RWPE2 (cell line): ENCODE results near the gene BMP7.

Experiments used
- ATAC-seq: fragments of 200-7000 bp; cut with Tn5 transposase; 3 replicates; pipeline ENCODE4 v1.9.1; 2021; ENCODE audit warnings: low read depth
- DNase-seq: peaks from one replicate; pipeline ENCODE4 v3.0.0-alpha.2; 2020; ENCODE audit warnings: low spot score
- H3K27ac ChIP-seq: fragments of 450-650 bp; 2 replicates; pipeline ENCODE4 v1.5.1; 2017; ENCODE audit warnings: mild to moderate bottlenecking; ENCODE audit not compliant: poor library complexity, severe bottlenecking
- H3K27me3 ChIP-seq: fragments of 250-450 bp; sonication (Bioruptor Pico); 2 replicates; pipeline ENCODE4 v1.5.1; 2021; ENCODE audit warnings: mild to moderate bottlenecking, moderate library complexity; ENCODE audit not compliant: insufficient read depth, poor library complexity, severe bottlenecking
- H3K36me3 ChIP-seq: fragments of 250-450 bp; sonication (Bioruptor Pico); 2 replicates; pipeline ENCODE4 v1.5.1; 2020; ENCODE audit warnings: low read depth, mild to moderate bottlenecking, moderate library complexity
- H3K4me1 ChIP-seq: fragments of 250-450 bp; sonication (Bioruptor Pico); 2 replicates; pipeline ENCODE4 v1.5.1; 2021; ENCODE audit warnings: mild to moderate bottlenecking, moderate library complexity; ENCODE audit not compliant: insufficient read depth, poor library complexity, severe bottlenecking
- H3K4me3 ChIP-seq: fragments of 250-450 bp; sonication (Bioruptor Pico); 2 replicates; pipeline ENCODE4 v1.5.1; 2021; ENCODE audit warnings: mild to moderate bottlenecking, moderate library complexity; ENCODE audit not compliant: severe bottlenecking
- H3K9me3 ChIP-seq: fragments of 250-450 bp; sonication (Bioruptor Pico); 2 replicates; pipeline ENCODE4 v1.5.1; 2021; ENCODE audit warnings: mild to moderate bottlenecking, moderate library complexity; ENCODE audit not compliant: severe bottlenecking
- TF ChIP-seq, protein P1 (sequence below): fragments of 450-650 bp; IDR thresholded peaks from one replicate; pipeline ENCODE4 v1.5.1; 2017; ENCODE audit warnings: mild to moderate bottlenecking, moderate library complexity; ENCODE audit not compliant: poor library complexity, severe bottlenecking

The BMP7 gene

GRCh38 chr20:57203986-57204385 lies 62.5 kb downstream of the BMP7 start:
- TF ChIP-seq, protein P1, sequence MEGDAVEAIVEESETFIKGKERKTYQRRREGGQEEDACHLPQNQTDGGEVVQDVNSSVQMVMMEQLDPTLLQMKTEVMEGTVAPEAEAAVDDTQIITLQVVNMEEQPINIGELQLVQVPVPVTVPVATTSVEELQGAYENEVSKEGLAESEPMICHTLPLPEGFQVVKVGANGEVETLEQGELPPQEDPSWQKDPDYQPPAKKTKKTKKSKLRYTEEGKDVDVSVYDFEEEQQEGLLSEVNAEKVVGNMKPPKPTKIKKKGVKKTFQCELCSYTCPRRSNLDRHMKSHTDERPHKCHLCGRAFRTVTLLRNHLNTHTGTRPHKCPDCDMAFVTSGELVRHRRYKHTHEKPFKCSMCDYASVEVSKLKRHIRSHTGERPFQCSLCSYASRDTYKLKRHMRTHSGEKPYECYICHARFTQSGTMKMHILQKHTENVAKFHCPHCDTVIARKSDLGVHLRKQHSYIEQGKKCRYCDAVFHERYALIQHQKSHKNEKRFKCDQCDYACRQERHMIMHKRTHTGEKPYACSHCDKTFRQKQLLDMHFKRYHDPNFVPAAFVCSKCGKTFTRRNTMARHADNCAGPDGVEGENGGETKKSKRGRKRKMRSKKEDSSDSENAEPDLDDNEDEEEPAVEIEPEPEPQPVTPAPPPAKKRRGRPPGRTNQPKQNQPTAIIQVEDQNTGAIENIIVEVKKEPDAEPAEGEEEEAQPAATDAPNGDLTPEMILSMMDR: no peak
- no peak for ATAC-seq
- Histone ChIP-seq H3K4me1 (peaks cover 17% of the 10 kb centered on the region), H3K36me3 (no peaks in the 10 kb centered on the region), H3K9me3 (no peaks in the 10 kb centered on the region), H3K4me3 (no peak overlapping the region), H3K27ac (no peak overlapping the region), H3K27me3 (no peaks in the 10 kb centered on the region)
- DNase-seq: peak; percentile 69

DNA sequence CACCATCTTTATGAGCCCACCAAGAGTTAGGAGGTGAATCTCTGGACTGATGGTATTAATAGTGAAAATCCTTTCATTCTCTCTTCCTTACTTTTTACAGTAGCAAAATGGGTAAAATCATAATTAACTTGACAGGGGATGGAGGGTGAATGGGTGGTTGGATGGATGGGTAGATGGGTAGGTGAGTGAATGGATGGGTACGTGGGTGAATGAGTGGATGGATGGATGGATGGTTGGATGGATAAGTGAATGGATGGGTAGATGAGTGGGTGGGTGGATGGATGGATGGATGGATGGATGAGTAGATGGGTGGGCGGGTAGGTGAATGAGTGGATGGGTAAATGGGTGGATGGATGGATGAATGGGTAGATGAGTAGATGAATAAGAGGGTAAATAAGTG lies 63.2 kb downstream of the BMP7 start:
- ATAC-seq (no peak), DNase-seq (no peak)
- Histone ChIP-seq H3K36me3 (no peaks in the 10 kb centered on the region), H3K9me3 (no peaks in the 10 kb centered on the region), H3K27me3 (no peaks in the 10 kb centered on the region), H3K4me3 (no peak overlapping the region), H3K27ac (no peak overlapping the region), H3K4me1 (peaks cover 17% of the 10 kb centered on the region)
- TF ChIP-seq, protein P1: no peak

DNA sequence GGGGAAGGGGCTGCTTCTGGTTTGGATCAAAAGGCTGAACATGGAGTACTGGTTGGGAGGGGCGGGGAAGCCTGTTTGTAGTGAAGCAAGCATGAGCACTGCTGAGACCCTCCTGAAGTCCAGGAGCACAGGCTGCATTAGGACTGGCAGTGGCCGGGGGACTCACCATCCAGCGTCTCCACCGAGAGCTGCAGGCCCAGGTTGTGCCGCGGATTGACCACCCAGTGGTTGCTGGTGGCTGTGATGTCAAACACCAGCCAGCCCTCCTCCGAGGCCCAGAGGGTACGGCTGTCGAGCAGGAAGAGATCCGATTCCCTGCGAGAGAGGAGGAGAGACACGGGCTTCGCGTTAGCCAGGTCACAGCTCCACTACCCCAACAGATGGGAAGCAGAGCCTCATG lies 64.1 kb downstream of the BMP7 start:
- TF ChIP-seq, protein P1: no peak
- ATAC-seq (no peak), DNase-seq (peak; percentile 81)
- Histone ChIP-seq H3K27ac (no peak overlapping the region), H3K4me1 (peaks cover 17% of the 10 kb centered on the region), H3K4me3 (no peak overlapping the region), H3K27me3 (no peaks in the 10 kb centered on the region), H3K36me3 (no peaks in the 10 kb centered on the region), H3K9me3 (no peaks in the 10 kb centered on the region)

GRCh38 chr20:57200882-57201695 lies 65.4 kb downstream of the BMP7 start:
- ATAC-seq (no peak), DNase-seq (no peak)
- Histone ChIP-seq H3K4me1 (peaks cover 17% of the 10 kb centered on the region), H3K27me3 (no peaks in the 10 kb centered on the region), H3K9me3 (no peaks in the 10 kb centered on the region), H3K36me3 (no peaks in the 10 kb centered on the region), H3K27ac (no peak overlapping the region), H3K4me3 (no peak overlapping the region)
- TF ChIP-seq, protein P1: no peak
